H1 (cell line): ENCODE data around the gene DNAH12.

Experiments used
- BCL11A ChIP-seq, 2 experiments: IDR thresholded peaks; one replicate each; pipeline ENCODE4 v1.6.1; 2011; ENCODE audit warnings: low read depth in 2 of 2, low read length in 2 of 2, mild to moderate bottlenecking in 2 of 2
- CTCF ChIP-seq, 3 experiments: IDR thresholded peaks; 1 replicate in 2 of 3; 2 replicates in 1 of 3; pipeline versions ENCODE4 v1.5.1 to v1.6.1; 2011; ENCODE audit warnings: low read length in 3 of 3, mild to moderate bottlenecking in 3 of 3, inconsistent platforms in 2 of 3, low read depth in 1 of 3, moderate library complexity in 1 of 3; ENCODE audit not compliant: insufficient read depth in 1 of 3; ENCODE audit errors: control extremely low read depth in 1 of 3
- EZH2 ChIP-seq: fragments of 200-600 bp; sonication (generic); IDR thresholded peaks from 2 replicates; pipeline ENCODE4 v1.7.1; 2012; ENCODE audit warnings: low read depth, mild to moderate bottlenecking, moderate library complexity, low read length, inconsistent platforms; ENCODE audit not compliant: severe bottlenecking
- HDAC6 ChIP-seq: IDR thresholded peaks from one replicate; pipeline ENCODE4 v1.7.1; 2012; ENCODE audit warnings: low read depth, mild to moderate bottlenecking, inconsistent platforms, low read length, moderate library complexity
- NRF1 ChIP-seq: IDR thresholded peaks from 2 replicates; pipeline ENCODE4 v1.6.1; 2011; ENCODE audit warnings: mild to moderate bottlenecking, low read depth, low read length, improper control_type of control experiment
- POLR2A ChIP-seq, 2 experiments: IDR thresholded peaks; 1 replicate in 1 of 2; 2 replicates in 1 of 2; pipeline ENCODE4 v1.6.1; 2011; ENCODE audit warnings: low read depth in 2 of 2, low read length in 2 of 2, mild to moderate bottlenecking in 2 of 2; ENCODE audit errors: control extremely low read depth in 1 of 2
- POLR2AphosphoS5 ChIP-seq: IDR thresholded peaks from 2 replicates; pipeline ENCODE4 v1.6.1; 2011; ENCODE audit warnings: low read depth, low read length
- SIN3A ChIP-seq, 2 experiments: IDR thresholded peaks in 1 of 2; conservative IDR thresholded peaks in 1 of 2; 2 replicates each; pipeline ENCODE4 v1.6.1; 2011 to 2012; ENCODE audit warnings: low read length in 2 of 2, improper control_type of control experiment in 1 of 2, low read depth in 1 of 2, mild to moderate bottlenecking in 1 of 2
- TCF12 ChIP-seq: IDR thresholded peaks from 2 replicates; pipeline ENCODE4 v1.6.1; 2011; ENCODE audit warnings: low read depth, mild to moderate bottlenecking, low read length

GRCh38 chr3:57279685-57280084 is 264.5 kb downstream of the DNAH12 start:
- TF ChIP-seq TCF12: no peak
- no peak for TF ChIP-seq POLR2AphosphoS5
- TF ChIP-seq CTCF (IDR thresholded peaks at IDR 0.05; ENCODE audit: control extremely low read depth in 1 of 3, insufficient read depth in 1 of 3, low read depth in 1 of 3, low read length in 3 of 3): no peak
- TF ChIP-seq POLR2A (IDR thresholded peaks at IDR 0.05; ENCODE audit: control extremely low read depth in 1 of 2, low read depth in 2 of 2, low read length in 2 of 2): no peak
- no peak for TF ChIP-seq EZH2
- TF ChIP-seq HDAC6: no peak
- no peak for TF ChIP-seq SIN3A (conservative IDR thresholded peaks at IDR 0.05 in 1 of 2, IDR thresholded peaks at IDR 0.05 in 1 of 2; ENCODE audit: low read depth in 1 of 2, low read length in 2 of 2)
- TF ChIP-seq NRF1: no peak
- TF ChIP-seq BCL11A (IDR thresholded peaks at IDR 0.05; ENCODE audit: low read depth in 2 of 2, low read length in 2 of 2): no peak
